ENCODE measurements around the gene INS. TPM values are rescaled to one million over a fixed set of nuclear protein-coding genes. Genes with fewer than 3 reads are reported as not detected.

Gene INS
- total and polyA plus RNA-seq, 2 of the 8 experiments (the other 6 are each of a cell fraction or from before 2014, with no cell fraction given): not detected

DNA sequence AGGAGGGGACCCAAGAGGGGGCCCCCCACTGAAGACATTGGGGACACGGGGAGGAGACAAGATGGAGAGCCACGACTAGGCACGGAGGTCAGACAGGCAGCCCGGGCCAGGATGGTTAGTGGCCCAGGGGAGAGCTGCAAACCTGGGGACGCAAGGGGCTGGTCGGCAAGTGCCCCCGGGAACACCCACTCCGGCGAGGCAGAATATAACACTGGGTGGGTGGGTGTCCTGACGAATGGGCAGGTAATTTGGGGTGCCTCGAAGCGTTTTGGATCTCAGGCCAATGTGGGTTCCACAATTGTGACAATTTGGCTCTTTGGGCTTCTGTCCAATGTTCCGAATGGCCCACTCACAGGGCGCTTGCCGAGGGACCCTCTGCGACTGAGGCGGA lies 31.7 kb downstream of the INS start:
- Histone ChIP-seq H3K14ac (ENCODE audit: insufficient read length) (no peak overlapping the region), H3K4me2 (ENCODE audit: insufficient read depth in 1 of 2, low read depth in 2 of 2, low read length in 2 of 2) (no peak overlapping the region), H4K8ac (ENCODE audit: extremely low read depth, insufficient read depth, low read length) (no peak overlapping the region), H3K9ac (replicated peaks in 1 of 4; ENCODE audit: extremely low read depth in 1 of 4, low read depth in 3 of 4, low read length in 3 of 4) (no peak overlapping the region), H2BK12ac (ENCODE audit: low read depth, low read length) (no peak overlapping the region), H2AK5ac (ENCODE audit: low read depth, low read length) (no peak overlapping the region), H2BK15ac (ENCODE audit: low read length) (no peak overlapping the region), H3K36me3 (ENCODE audit: control insufficient read depth in 2 of 4, insufficient read depth in 4 of 4, low read length in 3 of 4) (no peaks in the 10 kb centered on the region), H3K23me2 (ENCODE audit: low read depth, low read length) (peaks cover 22% of the 10 kb centered on the region; the same call in 1 of the 2 replicates), H3K27ac (ENCODE audit: low read depth, low read length) (no peak overlapping the region), H4K20me1 (replicated peaks in 1 of 2; ENCODE audit: control insufficient read depth in 1 of 2, insufficient read depth in 2 of 2, low read length in 2 of 2) (peaks cover 0 to 8% of the 10 kb centered on the region in 2 experiments), H2AFZ (ENCODE audit: low read length) (no peak overlapping the region), H3K4ac (replicated peaks; ENCODE audit: insufficient read length, low read depth, low read length) (no peak overlapping the region), H3K56ac (replicated peaks; ENCODE audit: insufficient read length, low read depth, low read length) (no peak overlapping the region), H3K79me1 (ENCODE audit: low read depth, low read length) (no peaks in the 10 kb centered on the region), H3K4me3 (ENCODE audit: extremely low read depth in 1 of 4, insufficient read depth in 2 of 4, low read depth in 3 of 4, low read length in 4 of 4) (no peak overlapping the region), H3K27me3 (replicated peaks in 1 of 4; ENCODE audit: control insufficient read depth in 3 of 4, extremely low read depth in 1 of 4, insufficient read depth in 3 of 4, low read length in 3 of 4) (peaks cover 0 to 13% (median 2%) of the 10 kb centered on the region in 4 experiments; a peak in 4 of 7 replicates), H2BK120ac (replicated peaks; ENCODE audit: low read depth, low read length) (no peak overlapping the region), H2BK5ac (ENCODE audit: low read depth, low read length) (no peak overlapping the region), H3K9me3 (ENCODE audit: insufficient read depth in 2 of 2, low read depth in 1 of 2, low read length in 1 of 2) (no peaks in the 10 kb centered on the region; a peak in 1 of 4 replicates), H3K18ac (ENCODE audit: extremely low read depth, low read length) (no peak overlapping the region), H4K91ac (replicated peaks; ENCODE audit: insufficient read length, low read length) (no peak overlapping the region), H3K4me1 (replicated peaks in 1 of 4; ENCODE audit: control insufficient read depth in 3 of 4, insufficient read depth in 4 of 4, low read length in 3 of 4) (peaks cover 0 to 7% (median 0%) of the 10 kb centered on the region in 4 experiments; a peak in 2 of 7 replicates), H2BK20ac (ENCODE audit: low read length) (no peak overlapping the region), H3K23ac (ENCODE audit: insufficient read length) (no peak overlapping the region), H3K79me2 (ENCODE audit: control insufficient read depth in 1 of 2, insufficient read depth in 2 of 2, low read length in 2 of 2) (no peaks in the 10 kb centered on the region), H4K5ac (ENCODE audit: insufficient read length, low read depth, low read length) (no peak overlapping the region)
- ChIA-PET CTCF (ENCODE audit: partially characterized antibody) (interaction anchor here (1.2 to 1.9 kb wide), 3 partner anchors 9 to 435 kb away, joined by 3 to 4 read pairs (median 4); partner anchors contain the start of gene SYT8), POLR2A (ENCODE audit: partially characterized antibody) (no interaction called here)
- 89% methylated on average over 17 of the region's 17 CpGs; no CpG with 5 or more reads in 1 of the 2 experiments for WGBS, 2 experiments (ENCODE audit: extremely low coverage in 1 of 2, insufficient coverage in 1 of 2, insufficient read length in 1 of 2, insufficient replicate concordance in 2 of 2, low coverage in 1 of 2, low lambda C conversion rate in 2 of 2, missing lambda C conversion rate in 1 of 2)
- FAIRE-seq (no peak), DNase-seq (ENCODE audit: low read depth in 1 of 2, low spot score in 2 of 2) (no peak)
- TF ChIP-seq CBX5 (IDR thresholded peaks at IDR 0.05; ENCODE audit: low read depth, low read length) (no peak), CEBPB (IDR thresholded peaks at IDR 0.05; ENCODE audit: low read depth, low read length) (no peak), BCL11A (IDR thresholded peaks at IDR 0.05; ENCODE audit: low read depth in 2 of 2, low read length in 2 of 2) (no peak), TAF7 (optimal IDR thresholded peaks at IDR 0.05; ENCODE audit: borderline replicate concordance, low read depth, low read length) (no peak), KDM5A (IDR thresholded peaks at IDR 0.05; ENCODE audit: low read length) (no peak), TBP (IDR thresholded peaks at IDR 0.05; ENCODE audit: low read depth, low read length) (no peak), JUN (IDR thresholded peaks at IDR 0.05; ENCODE audit: low read depth, low read length) (no peak), EZH2 (IDR thresholded peaks at IDR 0.05; ENCODE audit: low read depth, low read length, severe bottlenecking) (no peak), RXRA (IDR thresholded peaks at IDR 0.05; ENCODE audit: insufficient read depth, low read depth, low read length) (no peak), KDM4A (IDR thresholded peaks at IDR 0.05; ENCODE audit: low read depth, low read length, severe bottlenecking) (no peak)
- TF ChIP-seq, protein P1, sequence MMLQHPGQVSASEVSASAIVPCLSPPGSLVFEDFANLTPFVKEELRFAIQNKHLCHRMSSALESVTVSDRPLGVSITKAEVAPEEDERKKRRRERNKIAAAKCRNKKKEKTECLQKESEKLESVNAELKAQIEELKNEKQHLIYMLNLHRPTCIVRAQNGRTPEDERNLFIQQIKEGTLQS (IDR thresholded peaks at IDR 0.05; ENCODE audit: insufficient read depth, low read depth, low read length): no peak
- TF ChIP-seq, protein P2, sequence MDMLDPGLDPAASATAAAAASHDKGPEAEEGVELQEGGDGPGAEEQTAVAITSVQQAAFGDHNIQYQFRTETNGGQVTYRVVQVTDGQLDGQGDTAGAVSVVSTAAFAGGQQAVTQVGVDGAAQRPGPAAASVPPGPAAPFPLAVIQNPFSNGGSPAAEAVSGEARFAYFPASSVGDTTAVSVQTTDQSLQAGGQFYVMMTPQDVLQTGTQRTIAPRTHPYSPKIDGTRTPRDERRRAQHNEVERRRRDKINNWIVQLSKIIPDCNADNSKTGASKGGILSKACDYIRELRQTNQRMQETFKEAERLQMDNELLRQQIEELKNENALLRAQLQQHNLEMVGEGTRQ (IDR thresholded peaks at IDR 0.05; ENCODE audit: low read length): no peak

Measured in H1 (cell line).